H1 (cell line): ENCODE data around the gene SHISA6. TPM values are rescaled to one million over a fixed set of nuclear protein-coding genes. Genes with fewer than 3 reads are reported as not detected.

Experiments
- CTCF ChIA-PET: fragments of 300-600 bp; sonication (Branson Sonifier 250); formaldehyde crosslinking; loops from one replicate; lab custom pipeline; 2021; ENCODE audit not compliant: partially characterized antibody; lab: Charles Lee
- POLR2A ChIA-PET: fragments of 300-600 bp; sonication (Branson Sonifier 250); formaldehyde crosslinking; loops from one replicate; lab custom pipeline; 2021; ENCODE audit warnings: inconsistent platforms; ENCODE audit not compliant: partially characterized antibody; lab: Charles Lee
- DNase-seq, 2 experiments: peaks; one replicate each; pipeline versions ENCODE4 v3.0.0 to v3.0.0-alpha.2; 2010 to 2022; ENCODE audit warnings: low spot score in 2 of 2, low read depth in 1 of 2, mixed read lengths in 1 of 2
- FAIRE-seq: peaks from 2 replicates; lab custom pipeline; 2011; peaks lifted over from hg19 to GRCh38; lab: Jason Lieb, UNC
- H2AFZ ChIP-seq: 2 replicates; pipeline ENCODE4 v1.8.1; 2012; ENCODE audit warnings: low read length, inconsistent platforms
- H2AK5ac ChIP-seq: 2 replicates; pipeline ENCODE4 v1.6.1; 2013; ENCODE audit warnings: low read depth, low read length
- H2BK120ac ChIP-seq: replicated peaks from 2 replicates; pipeline ENCODE3; 2013; ENCODE audit warnings: low read depth, low read length, inconsistent platforms
- H2BK12ac ChIP-seq: 2 replicates; pipeline ENCODE4 v1.6.1; 2013; ENCODE audit warnings: low read depth, low read length
- H2BK15ac ChIP-seq: 2 replicates; pipeline ENCODE4 v1.6.1; 2013; ENCODE audit warnings: low read length
- H2BK20ac ChIP-seq: 2 replicates; pipeline ENCODE4 v1.6.1; 2013; ENCODE audit warnings: low read length
- H2BK5ac ChIP-seq: 2 replicates; pipeline ENCODE4 v1.6.1; 2013; ENCODE audit warnings: low read depth, low read length
- H3K14ac ChIP-seq: 2 replicates; pipeline ENCODE4 v1.6.1; 2013; ENCODE audit warnings: inconsistent platforms; ENCODE audit not compliant: insufficient read length
- H3K18ac ChIP-seq: 2 replicates; pipeline ENCODE4 v1.6.1; 2013; ENCODE audit warnings: low read length; ENCODE audit errors: extremely low read depth
- H3K23ac ChIP-seq: 2 replicates; pipeline ENCODE4 v1.6.1; 2013; ENCODE audit warnings: inconsistent platforms; ENCODE audit not compliant: insufficient read length
- H3K23me2 ChIP-seq: 2 replicates; pipeline ENCODE4 v1.6.1; 2013; ENCODE audit warnings: low read depth, low read length
- H3K27ac ChIP-seq: 2 replicates; pipeline ENCODE4 v1.6.1; 2011; ENCODE audit warnings: low read depth, low read length, inconsistent platforms
- H3K27me3 ChIP-seq, 4 experiments: replicated peaks in 1 of 4; 1 replicate in 1 of 4; 2 replicates in 3 of 4; pipeline versions ENCODE4 v1.6.1 to v1.8.1; 2011 to 2013; ENCODE audit warnings: low read length in 3 of 4, mild to moderate bottlenecking in 3 of 4, inconsistent platforms in 2 of 4, mixed read lengths in 2 of 4, moderate library complexity in 1 of 4; ENCODE audit not compliant: control insufficient read depth in 3 of 4, insufficient read depth in 3 of 4; ENCODE audit errors: extremely low read depth in 1 of 4
- H3K36me3 ChIP-seq, 4 experiments: 2 replicates each; pipeline versions ENCODE4 v1.6.1 to v1.8.1; 2011 to 2013; ENCODE audit warnings: mild to moderate bottlenecking in 4 of 4, low read length in 3 of 4, moderate library complexity in 2 of 4, control low read depth in 1 of 4, inconsistent platforms in 1 of 4; ENCODE audit not compliant: insufficient read depth in 4 of 4, control insufficient read depth in 2 of 4
- H3K4ac ChIP-seq: replicated peaks from 2 replicates; pipeline ENCODE3; 2013; ENCODE audit warnings: low read length, low read depth, mixed read lengths, inconsistent platforms; ENCODE audit not compliant: insufficient read length
- H3K4me1 ChIP-seq, 4 experiments: replicated peaks in 1 of 4; 1 replicate in 1 of 4; 2 replicates in 3 of 4; pipeline versions ENCODE4 v1.6.1 to v1.8.1; 2011 to 2013; ENCODE audit warnings: low read length in 3 of 4, inconsistent platforms in 2 of 4, mixed read lengths in 1 of 4; ENCODE audit not compliant: insufficient read depth in 4 of 4, control insufficient read depth in 3 of 4
- H3K4me2 ChIP-seq, 2 experiments: 2 replicates each; pipeline versions ENCODE4 v1.6.1 to v1.8.1; 2011 to 2013; ENCODE audit warnings: low read depth in 2 of 2, low read length in 2 of 2, control low read depth in 1 of 2, inconsistent platforms in 1 of 2, mild to moderate bottlenecking in 1 of 2; ENCODE audit not compliant: insufficient read depth in 1 of 2
- H3K4me3 ChIP-seq, 4 experiments: fragments of 200-600, 300-600 bp in 1 of 4; sonication (generic), shearing (Covaris generic), sonication (Bioruptor Twin) in 1 of 4; 2 replicates each; pipeline versions ENCODE4 v1.5.1 to v1.8.1; 2011 to 2016; ENCODE audit warnings: low read length in 4 of 4, low read depth in 3 of 4, control low read depth in 2 of 4, inconsistent platforms in 2 of 4, mild to moderate bottlenecking in 2 of 4, mixed read lengths in 1 of 4, moderate library complexity in 1 of 4; ENCODE audit not compliant: insufficient read depth in 2 of 4; ENCODE audit errors: extremely low read depth in 1 of 4
- H3K56ac ChIP-seq: replicated peaks from 2 replicates; pipeline ENCODE3; 2013; ENCODE audit warnings: low read depth, mild to moderate bottlenecking, mixed read lengths, low read length, inconsistent platforms; ENCODE audit not compliant: insufficient read length
- H3K79me1 ChIP-seq: 2 replicates; pipeline ENCODE4 v1.6.1; 2013; ENCODE audit warnings: low read depth, low read length, control low read depth
- H3K79me2 ChIP-seq, 2 experiments: 2 replicates each; pipeline versions ENCODE4 v1.6.1 to v1.8.1; 2012 to 2013; ENCODE audit warnings: low read length in 2 of 2, mild to moderate bottlenecking in 2 of 2, inconsistent platforms in 1 of 2; ENCODE audit not compliant: insufficient read depth in 2 of 2, control insufficient read depth in 1 of 2
- H3K9ac ChIP-seq, 4 experiments: replicated peaks in 1 of 4; 1 replicate in 1 of 4; 2 replicates in 3 of 4; pipeline versions ENCODE4 v1.6.1 to v1.8.1; 2011 to 2013; ENCODE audit warnings: low read depth in 3 of 4, low read length in 3 of 4, control low read depth in 2 of 4, mild to moderate bottlenecking in 2 of 4, moderate library complexity in 2 of 4, inconsistent platforms in 1 of 4; ENCODE audit errors: extremely low read depth in 1 of 4
- H3K9me3 ChIP-seq, 2 experiments: 2 replicates each; pipeline versions ENCODE4 v1.6.1 to v1.8.1; 2012 to 2013; ENCODE audit warnings: mild to moderate bottlenecking in 2 of 2, moderate library complexity in 2 of 2, control low read depth in 1 of 2, inconsistent platforms in 1 of 2, low read depth in 1 of 2, low read length in 1 of 2, mixed read lengths in 1 of 2; ENCODE audit not compliant: insufficient read depth in 2 of 2
- H4K20me1 ChIP-seq, 2 experiments: replicated peaks in 1 of 2; 2 replicates each; pipeline versions ENCODE3 to v1.8.1; 2011 to 2013; ENCODE audit warnings: inconsistent platforms in 2 of 2, low read length in 2 of 2, mild to moderate bottlenecking in 1 of 2; ENCODE audit not compliant: insufficient read depth in 2 of 2, control insufficient read depth in 1 of 2
- H4K5ac ChIP-seq: 2 replicates; pipeline ENCODE4 v1.6.1; 2013; ENCODE audit warnings: low read length, low read depth, mixed read lengths, inconsistent platforms; ENCODE audit not compliant: insufficient read length
- H4K8ac ChIP-seq: 2 replicates; pipeline ENCODE4 v1.8.0; 2013; ENCODE audit warnings: mild to moderate bottlenecking, moderate library complexity, low read length, inconsistent platforms; ENCODE audit not compliant: insufficient read depth; ENCODE audit errors: extremely low read depth
- H4K91ac ChIP-seq: replicated peaks from 2 replicates; pipeline ENCODE3; 2013; ENCODE audit warnings: low read length, mixed read lengths, inconsistent platforms; ENCODE audit not compliant: insufficient read length
- EZH2 ChIP-seq: fragments of 200-600 bp; sonication (generic); IDR thresholded peaks from 2 replicates; pipeline ENCODE4 v1.7.1; 2012; ENCODE audit warnings: low read depth, mild to moderate bottlenecking, moderate library complexity, low read length, inconsistent platforms; ENCODE audit not compliant: severe bottlenecking
- KDM4A ChIP-seq: IDR thresholded peaks from one replicate; pipeline ENCODE4 v1.7.1; 2012; ENCODE audit warnings: low read depth, mild to moderate bottlenecking, moderate library complexity, low read length, inconsistent platforms; ENCODE audit not compliant: severe bottlenecking
- SUZ12 ChIP-seq: fragments of 200-600 bp; sonication (generic); IDR thresholded peaks from 2 replicates; pipeline ENCODE4 v1.6.1; 2012; ENCODE audit warnings: mild to moderate bottlenecking, inconsistent platforms, low read length, moderate library complexity, mixed read lengths
- TEAD4 ChIP-seq: IDR thresholded peaks from 2 replicates; pipeline ENCODE4 v1.6.1; 2012; ENCODE audit warnings: low read depth, low read length, inconsistent platforms, mixed read lengths
- USF2 ChIP-seq: IDR thresholded peaks from 2 replicates; pipeline ENCODE4 v1.6.1; 2011; ENCODE audit warnings: low read length, improper control_type of control experiment
- WGBS, 2 experiments: shearing (Covaris generic) in 1 of 2; methylation state at CpG; one replicate each; pipeline versions ENCODE4 v1.1.6 to v1.1.7; 2013 to 2015; ENCODE audit warnings: low lambda C conversion rate in 2 of 2, mixed read lengths in 2 of 2, inconsistent platforms in 1 of 2, low coverage in 1 of 2, missing lambda C conversion rate in 1 of 2; ENCODE audit not compliant: insufficient replicate concordance in 2 of 2, insufficient coverage in 1 of 2, insufficient read length in 1 of 2; ENCODE audit errors: extremely low coverage in 1 of 2, missing lambda C conversion rate in 1 of 2; 5-methylcytosine and 5-hydroxymethylcytosine counted together
- polyA plus RNA-seq, 7 experiments: library from polyadenylated mRNA; depleted of rRNA in 3 of 7; stranded (reverse) in 5 of 7; unstranded in 2 of 7; fragments of >200 nt in 5 of 7; fragments of 200-250 nt in 2 of 7; gene quantifications; 1 replicate in 5 of 7; 2 replicates in 1 of 7; 4 replicates in 1 of 7; pipeline versions ENCODE4 v1.2.1 to v1.2.3, GENCODE V29; 2011 to 2013; ENCODE audit warnings: missing spikeins in 2 of 7, mixed read lengths in 2 of 7
- total RNA-seq: library from RNA; stranded (reverse); fragmentation: NEBNext Ultra II Directional; extraction: Animal tissue kit (Norgen Biotek cat#: 25700); gene quantifications from 2 replicates; pipeline ENCODE4 v1.2.1, GENCODE V29; 2021
- TF ChIP-seq, protein P1 (sequence below): IDR thresholded peaks from 2 replicates; pipeline ENCODE4 v1.6.1; 2012; ENCODE audit warnings: inconsistent platforms

Gene SHISA6
- total and polyA plus RNA-seq, 2 of the 8 experiments (the other 6 are each of a cell fraction or from before 2014, with no cell fraction given), result 2.9 to 4.8 TPM

- peak overlapping the region; percentile 34 to 68 (median 48) for H3K4me3 ChIP-seq
Measured at GRCh38 chr17:11241611-11242226, 706 bp downstream of the SHISA6 start.

More at GRCh38 chr17:11241611-11242226, 706 bp downstream of the SHISA6 start:
- no peak overlapping the region for H2AK5ac ChIP-seq
- no peaks in the 10 kb centered on the region for H3K79me2 ChIP-seq
- H3K36me3 ChIP-seq, result no peaks in the 10 kb centered on the region
- TF ChIP-seq KDM4A (peak; percentile 63), USF2 (no peak), TEAD4 (no peak), SUZ12 (peak; percentile 71; the same call in 1 of the 2 replicates), EZH2 (peak; percentile 46)
- TF ChIP-seq, protein P1, sequence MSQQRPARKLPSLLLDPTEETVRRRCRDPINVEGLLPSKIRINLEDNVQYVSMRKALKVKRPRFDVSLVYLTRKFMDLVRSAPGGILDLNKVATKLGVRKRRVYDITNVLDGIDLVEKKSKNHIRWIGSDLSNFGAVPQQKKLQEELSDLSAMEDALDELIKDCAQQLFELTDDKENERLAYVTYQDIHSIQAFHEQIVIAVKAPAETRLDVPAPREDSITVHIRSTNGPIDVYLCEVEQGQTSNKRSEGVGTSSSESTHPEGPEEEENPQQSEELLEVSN, result peak; percentile 65
- H4K8ac ChIP-seq, result 0 out of 2 replicates have a peak overlapping the region, but pooled peaks have one; percentile 35
- H3K23me2 ChIP-seq, result peaks cover 7% of the 10 kb centered on the region; the same call in 1 of the 2 replicates
- peak overlapping the region; percentile 83 to 93 for H3K4me2 ChIP-seq
- no peak overlapping the region for H3K27ac ChIP-seq
- peaks cover 3 to 4% of the 10 kb centered on the region in 2 experiments for H4K20me1 ChIP-seq
- no peak overlapping the region for H2BK120ac ChIP-seq
- ChIA-PET CTCF (interaction anchor here (0.6 kb wide), 1 partner anchor 30 kb away, joined by 3 read pairs; no protein-coding TSS in a partner anchor), POLR2A (interaction anchor here (0.6 kb wide), 1 partner anchor 17 kb away, joined by 3 read pairs; no protein-coding TSS in a partner anchor)
- H2BK15ac ChIP-seq, result no peak overlapping the region; the same call in 1 of the 2 replicates
- H3K27me3 ChIP-seq, result peaks cover 19 to 60% (median 45%) of the 10 kb centered on the region in 4 experiments
- H4K5ac ChIP-seq, result no peak overlapping the region
- WGBS, 2 experiments, result 23% methylated on average over 47 of the region's 58 CpGs; no CpG with 5 or more reads in 1 of the 2 experiments
- H3K4me1 ChIP-seq, result peaks cover 7 to 19% (median 10%) of the 10 kb centered on the region in 4 experiments
- FAIRE-seq (no peak), DNase-seq (peak in 1 of 2 experiments; percentile 63)
- H3K23ac ChIP-seq, result no peak overlapping the region
- H3K18ac ChIP-seq, result no peak overlapping the region; the same call in 1 of the 2 replicates
- H3K4ac ChIP-seq, result no peak overlapping the region
- no peak overlapping the region for H2BK20ac ChIP-seq
- H2AFZ ChIP-seq, result peak overlapping the region; percentile 79; the same call in 1 of the 2 replicates
- peak overlapping the region in 1 of 4 experiments; percentile 36; a peak in 1 of 7 replicates for H3K9ac ChIP-seq
- H2BK5ac ChIP-seq, result no peak overlapping the region
- H3K79me1 ChIP-seq, result no peaks in the 10 kb centered on the region; the same call in 1 of the 2 replicates
- no peaks in the 10 kb centered on the region for H3K9me3 ChIP-seq
- no peak overlapping the region for H3K56ac ChIP-seq
- H3K14ac ChIP-seq, result no peak overlapping the region
- H4K91ac ChIP-seq, result no peak overlapping the region
- H2BK12ac ChIP-seq, result no peak overlapping the region
